ENCODE measurements around the gene SIK3. TPM values are rescaled to one million over a fixed set of nuclear protein-coding genes. Genes with fewer than 3 reads are reported as not detected.

SIK3 gene
- total and polyA plus RNA-seq, 2 donors (not counting 3 experiments of a cell fraction or from before 2014, with no cell fraction given): 10.3 to 21.3 TPM

DNA sequence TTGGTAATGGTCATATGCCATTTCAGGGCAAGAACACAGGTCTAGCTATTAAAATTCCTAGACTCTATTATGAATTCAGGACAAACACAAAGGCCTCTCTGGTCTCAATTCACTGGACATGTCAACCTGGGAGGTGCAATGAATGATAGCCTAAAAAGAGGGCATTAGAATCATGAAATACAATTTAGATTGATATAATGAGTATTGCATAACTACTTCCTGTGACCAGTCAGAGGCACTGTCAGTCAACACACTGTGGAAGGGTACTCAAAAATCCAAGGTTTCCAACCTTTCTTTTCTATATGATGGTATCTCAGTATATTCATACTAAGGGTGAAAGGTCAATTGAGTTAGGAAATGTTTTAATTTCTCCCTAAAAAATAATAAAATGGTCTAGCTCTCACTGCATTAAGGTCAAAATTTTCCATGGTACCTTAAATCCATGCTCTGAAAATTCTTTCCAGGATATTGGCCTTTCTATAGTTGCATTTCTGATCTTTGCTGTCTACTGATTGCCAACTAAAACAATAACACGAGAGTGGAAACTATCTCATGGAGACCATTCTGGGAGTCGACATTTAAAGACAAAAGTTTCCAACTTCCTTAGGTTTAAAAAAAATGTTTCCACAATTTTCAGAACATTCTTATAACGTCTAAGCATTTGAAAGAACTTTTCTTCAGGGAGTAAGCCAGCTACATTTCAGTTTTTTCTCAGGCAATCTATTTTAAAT lies 179.1 kb downstream of the SIK3 start:
- no peaks in the 10 kb centered on the region for H3K9me3 ChIP-seq (replicated peaks; ENCODE audit: control insufficient read depth, insufficient read depth, low read length)
- dilution Hi-C loops (cut with MboI; ENCODE audit: extremely low pct_ligation_motif_present, low sequenced_read_pairs): no loop called here
- no peak for TF ChIP-seq FOS (IDR thresholded peaks at IDR 0.05; ENCODE audit: borderline replicate concordance, insufficient read depth, low read length)
- H3K9me1 ChIP-seq (replicated peaks; ENCODE audit: control insufficient read depth, extremely low read depth, insufficient read depth, low read length): no peaks in the 10 kb centered on the region
- H3K4me1 ChIP-seq (ENCODE audit: control insufficient read depth, extremely low read depth, insufficient read depth, low read length): no peaks in the 10 kb centered on the region
- ChIA-PET CTCF (interaction anchor here (1.3 to 1.4 kb wide), 2 partner anchors 8 to 11 kb away, joined by 4 to 5 read pairs; no protein-coding TSS in a partner anchor), POLR2A (no interaction called here)
- no peaks in the 10 kb centered on the region for H3K27me3 ChIP-seq (ENCODE audit: control insufficient read depth in 2 of 2, insufficient read depth in 2 of 2, low read length in 2 of 2)
- no peak overlapping the region for H3K4me2 ChIP-seq (ENCODE audit: insufficient read depth, low read length)
- H3K9ac ChIP-seq (replicated peaks; ENCODE audit: extremely low read depth, insufficient read depth, low read length): no peak overlapping the region
- no peaks in the 10 kb centered on the region for H4K20me1 ChIP-seq (replicated peaks; ENCODE audit: control insufficient read depth, extremely low read depth, insufficient read depth, low read length)
- no peaks in the 10 kb centered on the region for H3K36me3 ChIP-seq (ENCODE audit: control insufficient read depth in 2 of 2, extremely low read depth in 1 of 2, insufficient read depth in 2 of 2, low read length in 2 of 2)
- BruUV-seq (replicated peaks): no TSS peak
- DNase-seq (ENCODE audit: low read depth, low spot score) (peak; percentile 44), FAIRE-seq (no peak)
- no peak overlapping the region for H2AFZ ChIP-seq (ENCODE audit: low read depth, low read length)
- H3K79me2 ChIP-seq (ENCODE audit: control insufficient read depth, insufficient read depth, low read length): no peaks in the 10 kb centered on the region
- intact Hi-C loops (cut with micrococcal nuclease): no loop called here
- no peak overlapping the region for H3K4me3 ChIP-seq (replicated peaks in 1 of 3; ENCODE audit: insufficient read depth in 1 of 3, low read depth in 1 of 3, low read length in 3 of 3)
- no peak overlapping the region for H3K27ac ChIP-seq (ENCODE audit: insufficient read depth, low read depth, low read length)

- Histone ChIP-seq H3K9ac (replicated peaks; ENCODE audit: extremely low read depth, insufficient read depth, low read length) (no peak overlapping the region), H3K4me1 (ENCODE audit: control insufficient read depth, extremely low read depth, insufficient read depth, low read length) (no peaks in the 10 kb centered on the region), H3K36me3 (ENCODE audit: control insufficient read depth in 2 of 2, extremely low read depth in 1 of 2, insufficient read depth in 2 of 2, low read length in 2 of 2) (no peaks in the 10 kb centered on the region), H2AFZ (ENCODE audit: low read depth, low read length) (no peak overlapping the region), H4K20me1 (replicated peaks; ENCODE audit: control insufficient read depth, extremely low read depth, insufficient read depth, low read length) (no peaks in the 10 kb centered on the region), H3K27ac (ENCODE audit: insufficient read depth, low read depth, low read length) (no peak overlapping the region), H3K9me3 (replicated peaks; ENCODE audit: control insufficient read depth, insufficient read depth, low read length) (no peaks in the 10 kb centered on the region), H3K4me3 (replicated peaks in 1 of 3; ENCODE audit: insufficient read depth in 1 of 3, low read depth in 1 of 3, low read length in 3 of 3) (no peak overlapping the region), H3K27me3 (ENCODE audit: control insufficient read depth in 2 of 2, insufficient read depth in 2 of 2, low read length in 2 of 2) (no peaks in the 10 kb centered on the region), H3K4me2 (ENCODE audit: insufficient read depth, low read length) (no peak overlapping the region), H3K9me1 (replicated peaks; ENCODE audit: control insufficient read depth, extremely low read depth, insufficient read depth, low read length) (no peaks in the 10 kb centered on the region), H3K79me2 (ENCODE audit: control insufficient read depth, insufficient read depth, low read length) (no peaks in the 10 kb centered on the region)
- FAIRE-seq (no peak), DNase-seq (ENCODE audit: low read depth, low spot score) (no peak)
- TF ChIP-seq CTCF (IDR thresholded peaks at IDR 0.05; ENCODE audit: extremely low read depth in 1 of 2, insufficient read depth in 1 of 2, low read depth in 1 of 2, low read length in 2 of 2): no peak
- dilution Hi-C loops (cut with MboI; ENCODE audit: extremely low pct_ligation_motif_present, low sequenced_read_pairs) (no loop called here), intact Hi-C loops (cut with micrococcal nuclease) (no loop called here)
- ChIA-PET CTCF (interaction anchor here (1.3 to 1.5 kb wide), 2 partner anchors 8 to 38 kb away, joined by 3 to 4 read pairs; no protein-coding TSS in a partner anchor), POLR2A (no interaction called here)
- no TSS peak for BruUV-seq (replicated peaks)
These were observed 180.6 kb downstream of the SIK3 start for GRCh38 chr11:116917632-116918031.

Measured in endothelial cell of umbilical vein (primary cell).